GM12864 (cell line): ENCODE measurements around the gene DHDH.
"Not testable (repeated sequence)": the region's sequence is repeated elsewhere in the genome, so short reads cannot be mapped to it uniquely, and the experiment has no call there.

Experiments used
- DNase-seq: peaks from one replicate; pipeline ENCODE4 v3.0.0-alpha.2; 2011; ENCODE audit warnings: low read depth
- H3K4me3 ChIP-seq: 2 replicates; pipeline ENCODE4 v1.5.1; 2011; ENCODE audit warnings: mild to moderate bottlenecking, low read depth, low read length, control low read depth
- TF ChIP-seq, protein P1 (sequence below): IDR thresholded peaks from 2 replicates; pipeline ENCODE4 v1.5.1; 2011; ENCODE audit warnings: low read depth, mild to moderate bottlenecking, moderate library complexity, low read length, control low read depth, inconsistent platforms; ENCODE audit errors: missing control alignments

DHDH gene

DNA sequence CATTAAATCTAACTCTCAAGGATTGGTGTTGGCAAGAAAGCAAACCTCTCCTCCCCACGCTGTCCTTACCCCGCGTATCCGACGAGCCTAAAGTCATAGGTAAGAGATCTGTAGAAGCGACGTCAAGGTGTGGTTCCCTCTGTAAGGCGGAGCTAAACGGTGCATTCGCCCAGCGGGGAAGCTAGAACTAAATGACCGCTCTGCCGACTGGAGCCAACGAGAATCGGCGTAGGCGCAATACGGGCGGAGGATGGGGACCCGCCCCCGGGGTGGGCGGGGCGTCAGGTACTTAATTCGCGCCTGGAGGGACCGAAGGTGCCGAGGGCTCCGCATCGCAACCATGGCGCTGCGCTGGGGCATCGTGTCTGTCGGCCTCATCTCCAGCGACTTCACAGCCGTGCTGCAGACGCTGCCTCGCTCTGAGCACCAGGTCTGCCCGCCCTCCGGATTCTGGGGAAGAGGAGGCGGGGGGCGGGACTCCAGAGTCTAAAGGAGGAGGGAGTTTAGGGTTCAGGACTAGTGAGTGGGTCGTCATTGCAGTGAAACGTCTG is at the start of gene DHDH:
Gene DHDH (plus strand): TSS at position 318 of the 551 bp plus-strand sequence. CDS start 23 bp downstream, at position 341.
- DNase-seq: no peak
- peak within 1 kb of the TSS; percentile 45 for H3K4me3 ChIP-seq
- TF ChIP-seq, protein P1, sequence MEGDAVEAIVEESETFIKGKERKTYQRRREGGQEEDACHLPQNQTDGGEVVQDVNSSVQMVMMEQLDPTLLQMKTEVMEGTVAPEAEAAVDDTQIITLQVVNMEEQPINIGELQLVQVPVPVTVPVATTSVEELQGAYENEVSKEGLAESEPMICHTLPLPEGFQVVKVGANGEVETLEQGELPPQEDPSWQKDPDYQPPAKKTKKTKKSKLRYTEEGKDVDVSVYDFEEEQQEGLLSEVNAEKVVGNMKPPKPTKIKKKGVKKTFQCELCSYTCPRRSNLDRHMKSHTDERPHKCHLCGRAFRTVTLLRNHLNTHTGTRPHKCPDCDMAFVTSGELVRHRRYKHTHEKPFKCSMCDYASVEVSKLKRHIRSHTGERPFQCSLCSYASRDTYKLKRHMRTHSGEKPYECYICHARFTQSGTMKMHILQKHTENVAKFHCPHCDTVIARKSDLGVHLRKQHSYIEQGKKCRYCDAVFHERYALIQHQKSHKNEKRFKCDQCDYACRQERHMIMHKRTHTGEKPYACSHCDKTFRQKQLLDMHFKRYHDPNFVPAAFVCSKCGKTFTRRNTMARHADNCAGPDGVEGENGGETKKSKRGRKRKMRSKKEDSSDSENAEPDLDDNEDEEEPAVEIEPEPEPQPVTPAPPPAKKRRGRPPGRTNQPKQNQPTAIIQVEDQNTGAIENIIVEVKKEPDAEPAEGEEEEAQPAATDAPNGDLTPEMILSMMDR: no peak

DNA sequence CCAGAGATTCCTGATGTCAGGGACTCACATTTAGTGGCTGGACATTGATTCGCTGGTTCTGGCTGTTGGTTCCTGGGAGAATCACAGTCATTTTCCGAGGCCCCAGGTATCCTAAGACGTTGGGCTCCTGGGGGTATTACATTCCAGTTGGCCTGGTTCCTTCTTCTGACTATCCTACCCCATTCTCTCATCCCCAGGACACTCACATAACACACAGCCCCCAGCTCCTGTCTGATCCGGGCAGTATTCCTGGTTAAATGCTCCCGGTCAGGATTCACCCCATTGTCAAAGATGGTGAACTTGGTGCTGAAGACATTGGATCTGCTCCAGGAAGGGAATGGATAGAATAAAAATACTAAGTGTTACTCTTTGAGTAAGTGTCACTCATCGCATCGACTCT is 49.8 kb upstream of the DHDH start:
- no peak overlapping the region for H3K4me3 ChIP-seq
- DNase-seq: no peak
- TF ChIP-seq, protein P1: no peak

DNA sequence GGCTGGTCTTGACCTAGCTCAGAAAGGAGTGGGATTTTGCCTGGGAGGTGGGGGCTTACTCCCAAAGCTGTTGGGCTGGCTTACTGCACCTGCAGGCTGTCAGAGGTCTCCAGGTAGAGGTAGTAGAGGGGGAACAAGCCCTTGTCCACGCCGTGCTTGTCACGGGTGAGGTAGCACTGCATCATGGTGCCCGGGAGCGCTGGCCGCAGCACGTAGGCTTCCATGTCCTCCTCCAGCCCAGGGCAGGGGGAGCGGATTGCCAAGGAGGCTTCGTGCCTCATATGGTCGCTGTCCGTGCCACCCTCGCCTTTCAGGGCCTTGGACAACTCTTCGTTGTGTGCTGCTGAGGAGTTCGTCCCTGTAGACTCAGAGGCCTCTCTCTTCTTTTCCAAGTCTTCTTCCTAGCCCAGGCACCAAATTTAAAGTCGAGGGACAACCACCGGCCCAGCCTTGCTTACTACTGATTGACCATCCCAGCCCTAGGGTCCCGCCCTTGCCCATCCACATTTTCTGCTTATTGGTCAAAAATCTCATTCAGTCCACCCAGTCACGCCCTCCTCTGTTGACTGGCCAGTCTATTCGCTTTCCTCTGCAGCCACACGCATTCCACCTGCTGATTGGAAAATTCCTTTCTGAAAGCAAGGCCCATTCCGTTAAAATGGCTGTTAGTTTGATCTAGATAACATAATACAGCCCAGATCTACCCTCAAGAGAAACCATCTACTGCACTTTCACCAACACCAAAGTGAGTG is 45.5 kb upstream of the DHDH start:
- TF ChIP-seq, protein P1: no peak
- H3K4me3 ChIP-seq: no peak overlapping the region
- no peak for DNase-seq

DNA sequence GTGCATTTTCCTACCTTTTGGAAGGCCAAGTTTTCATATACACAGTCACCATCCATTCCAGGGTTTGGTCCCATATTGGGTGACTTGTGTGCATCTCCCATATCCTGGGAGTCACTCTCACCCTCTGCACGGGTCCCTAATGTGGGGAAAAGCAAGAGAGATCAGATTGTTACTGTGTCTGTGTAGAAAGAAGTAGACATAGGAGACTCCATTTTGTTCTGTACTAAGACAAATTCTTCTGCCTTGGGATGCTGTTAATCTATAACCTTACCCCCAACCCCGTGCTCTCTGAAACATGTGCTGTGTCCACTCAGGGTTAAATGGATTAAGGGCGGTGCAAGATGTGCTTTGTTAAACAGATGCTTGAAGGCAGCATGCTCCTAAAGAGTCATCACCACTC is 44.0 kb upstream of the DHDH start:
- not testable (repeated sequence) for DNase-seq, H3K4me3 ChIP-seq

DNA sequence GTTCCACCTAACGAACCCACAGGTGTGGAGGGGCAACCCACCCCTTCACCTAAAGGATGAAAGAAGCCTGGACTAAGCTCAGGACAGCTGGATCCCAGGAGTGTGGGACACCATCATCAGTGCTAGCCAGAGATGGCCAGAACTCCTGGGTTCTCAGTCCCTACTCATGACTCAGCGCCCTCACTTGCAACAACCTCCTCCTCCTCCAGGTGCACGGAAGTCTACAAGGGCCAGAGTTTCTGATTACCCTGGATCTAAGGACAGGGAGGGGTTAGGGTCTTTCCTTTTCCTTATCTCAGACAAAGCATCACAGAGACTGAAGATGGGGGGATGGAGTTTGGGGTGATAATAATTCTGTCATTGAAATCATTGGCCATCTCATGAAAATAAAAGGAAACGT is 42.9 kb upstream of the DHDH start:
- TF ChIP-seq, protein P1: no peak
- H3K4me3 ChIP-seq: no peak overlapping the region
- DNase-seq: no peak

DNA sequence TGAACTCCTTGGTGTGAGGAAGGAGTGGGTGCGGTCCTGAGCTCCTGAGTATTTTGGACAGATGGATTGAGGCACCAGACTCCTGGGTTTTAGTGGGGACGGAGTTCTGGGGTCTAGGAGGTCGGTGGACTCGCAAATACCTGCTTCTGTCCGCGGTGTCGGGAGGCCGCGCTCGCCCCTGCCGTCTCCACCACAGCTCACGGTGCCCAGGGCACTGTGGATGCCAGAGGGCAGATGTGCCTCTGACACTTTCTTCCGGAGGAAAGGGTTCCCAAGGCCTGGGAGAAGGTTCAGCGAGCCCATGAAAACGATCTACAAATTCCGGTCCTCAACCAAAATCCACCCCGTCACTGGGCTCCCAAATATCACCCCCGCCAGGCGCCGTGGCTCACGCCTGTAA is 38.3 kb upstream of the DHDH start:
- no peak overlapping the region for H3K4me3 ChIP-seq
- no peak for DNase-seq
- TF ChIP-seq, protein P1: no peak

DNA sequence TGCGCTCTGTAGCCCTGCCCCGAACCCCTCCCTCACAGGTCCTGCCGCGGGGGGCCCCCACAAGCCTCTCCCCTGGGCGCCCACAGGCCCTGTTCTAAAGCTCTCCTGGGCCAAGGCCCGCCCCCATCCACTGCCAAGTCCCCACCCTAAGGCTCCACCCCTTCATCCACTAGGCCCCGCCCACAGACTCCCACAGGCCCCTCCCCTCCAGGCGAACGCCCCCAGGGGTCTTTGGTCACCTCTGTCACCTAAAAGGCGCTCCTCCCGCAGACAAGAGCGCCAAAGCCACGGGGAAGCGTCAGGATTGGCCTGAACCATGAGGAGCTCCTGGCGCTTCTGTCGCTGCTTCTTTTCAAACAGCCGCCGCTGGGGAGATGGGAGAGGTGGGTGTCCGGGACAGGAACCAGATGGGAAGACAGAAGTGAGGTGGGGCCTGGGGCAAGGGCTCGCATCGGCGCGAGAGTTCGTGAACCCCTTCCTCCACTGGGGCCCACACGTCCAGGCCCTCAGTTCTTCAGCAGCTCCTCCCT is 37.2 kb upstream of the DHDH start:
- TF ChIP-seq, protein P1: no peak
- peak overlapping the region; percentile 22 for H3K4me3 ChIP-seq
- DNase-seq: no peak
